CD4-positive, alpha-beta memory T cell (primary cell): Measurements from ENCODE around the gene ZBTB16. TPM values are rescaled to one million over a fixed set of nuclear protein-coding genes. Genes with fewer than 3 reads are reported as not detected.

Experiments
- CTCF ChIA-PET: fragments of 350-600 bp; sonication (Branson Sonifier 250); formaldehyde crosslinking; loops from one replicate; lab custom pipeline; 2021; ENCODE audit warnings: inconsistent platforms; ENCODE audit not compliant: partially characterized antibody; lab: Charles Lee
- POLR2A ChIA-PET: fragments of 350-600 bp; sonication (Branson Sonifier 250); formaldehyde crosslinking; loops from one replicate; lab custom pipeline; 2021; ENCODE audit not compliant: partially characterized antibody; lab: Charles Lee
- DNase-seq, 5 donors: peaks; one replicate each; pipeline versions ENCODE4 v3.0.0 to v3.0.0-alpha.2; 2020 to 2022; ENCODE audit warnings: mixed read lengths in 1 of 5
- H3K27ac ChIP-seq: one replicate; pipeline ENCODE4 v1.7.0; 2013; ENCODE audit warnings: low read depth, low read length
- H3K27me3 ChIP-seq: 2 replicates; pipeline ENCODE4 v1.7.0; 2013; ENCODE audit warnings: mild to moderate bottlenecking, low read length, moderate library complexity; ENCODE audit not compliant: insufficient read depth
- H3K36me3 ChIP-seq: 2 replicates; pipeline ENCODE4 v1.7.0; 2013; ENCODE audit warnings: mild to moderate bottlenecking, low read length, moderate library complexity; ENCODE audit not compliant: insufficient read depth
- H3K4me1 ChIP-seq: 2 replicates; pipeline ENCODE4 v1.7.0; 2013; ENCODE audit warnings: mild to moderate bottlenecking, low read length, moderate library complexity; ENCODE audit not compliant: insufficient read depth
- H3K4me3 ChIP-seq, 2 donors: one replicate each; pipeline ENCODE4 v1.7.0; 2013; ENCODE audit warnings: low read length in 2 of 2, mild to moderate bottlenecking in 1 of 2
- H3K9me3 ChIP-seq, 2 donors: one replicate each; pipeline ENCODE4 v1.7.0; 2013; ENCODE audit warnings: low read length in 2 of 2, control low read depth in 1 of 2; ENCODE audit not compliant: control insufficient read depth in 1 of 2
- H3K27ac Mint-ChIP-seq, 7 donors: one replicate each; pipeline ENCODE4 v1.8.0; 2020 to 2021; ENCODE audit warnings: mixed read lengths in 7 of 7, mild to moderate bottlenecking in 6 of 7, inconsistent platforms in 3 of 7, moderate library complexity in 3 of 7
- H3K27me3 Mint-ChIP-seq, 2 donors: one replicate each; pipeline ENCODE4 v1.8.0; 2020 to 2021; ENCODE audit warnings: mixed read lengths in 2 of 2
- H3K36me3 Mint-ChIP-seq, 2 donors: one replicate each; pipeline ENCODE4 v1.8.0; 2020 to 2021; ENCODE audit warnings: mixed read lengths in 2 of 2, inconsistent platforms in 1 of 2, mild to moderate bottlenecking in 1 of 2
- H3K4me1 Mint-ChIP-seq, 4 donors: one replicate each; pipeline ENCODE4 v1.8.0; 2020 to 2021; ENCODE audit warnings: mixed read lengths in 4 of 4, mild to moderate bottlenecking in 1 of 4
- H3K4me3 Mint-ChIP-seq, 8 donors: one replicate each; pipeline ENCODE4 v1.8.0; 2020 to 2021; ENCODE audit warnings: mixed read lengths in 8 of 8, mild to moderate bottlenecking in 7 of 8, moderate library complexity in 6 of 8, inconsistent platforms in 3 of 8
- H3K9me3 Mint-ChIP-seq, 8 donors: one replicate each; pipeline ENCODE4 v1.8.0; 2020 to 2021; ENCODE audit warnings: mixed read lengths in 8 of 8, mild to moderate bottlenecking in 5 of 8, inconsistent platforms in 3 of 8, moderate library complexity in 1 of 8
- intact Hi-C: fragments of 100-400 bp; cut with micrococcal nuclease; formaldehyde crosslinking; loops from one replicate; pipeline ENCODE4 v1.15.1; 2023
- polyA plus RNA-seq, 2 donors: library from polyadenylated mRNA; unstranded; fragments of 300-500 nt; fragmentation: Illumina TruSeq; gene quantifications; one replicate each; pipeline ENCODE4 v1.2.3, GENCODE V29; 2021
- total RNA-seq, 2 experiments: library from RNA; stranded (reverse); gene quantifications; one replicate each; pipeline ENCODE4 v1.2.3, GENCODE V29; 2021

ZBTB16 gene
- total and polyA plus RNA-seq, 4 experiments from 2014 or later = 5.6 to 28.4 (median 8.6) TPM

- ChIA-PET POLR2A (no interaction called here), CTCF (no interaction called here)
- H3K36me3 Mint-ChIP-seq = peaks cover 2 to 3% of the 10 kb centered on the region in 2 donors
- peaks cover 5 to 15% of the 10 kb centered on the region in 2 donors for H3K27me3 Mint-ChIP-seq
- no peaks in the 10 kb centered on the region for H3K4me1 ChIP-seq
- peaks cover 0 to 24% (median 11%) of the 10 kb centered on the region in 8 donors for H3K9me3 Mint-ChIP-seq
- no peak overlapping the region for H3K27ac Mint-ChIP-seq
- H3K4me3 ChIP-seq = no peak overlapping the region
- H3K27ac ChIP-seq = no peak overlapping the region
- intact Hi-C loops = no loop called here
- H3K4me3 Mint-ChIP-seq = no peak overlapping the region
- H3K9me3 ChIP-seq = no peaks in the 10 kb centered on the region
- no peak for DNase-seq
- peaks cover 4% of the 10 kb centered on the region for H3K27me3 ChIP-seq
- no peaks in the 10 kb centered on the region for H3K36me3 ChIP-seq
- H3K4me1 Mint-ChIP-seq = no peaks in the 10 kb centered on the region
Measured at GRCh38 chr11:114298710-114299109, 239.2 kb downstream of the ZBTB16 start.

Other genes with a start within 250 kb of the ZBTB16 start
- gene USP28, start 184.1 kb upstream of the ZBTB16 start, total RNA-seq = 10 to 100 TPM; 17.2 to 17.3 TPM
- gene USP28, start 184.1 kb upstream of the ZBTB16 start, polyA plus RNA-seq = 10 to 100 TPM; 19.3 to 22.4 TPM
- not detected for gene HTR3B, start 154.9 kb upstream of the ZBTB16 start, total RNA-seq
- gene HTR3B, start 154.9 kb upstream of the ZBTB16 start, polyA plus RNA-seq = not detected
- not detected for gene HTR3A, start 84.6 kb upstream of the ZBTB16 start, total RNA-seq
- under 1 TPM in 1 of 2 donors, not detected in 1; 0.23 TPM for gene HTR3A, start 84.6 kb upstream of the ZBTB16 start, polyA plus RNA-seq
- not detected for gene NNMT, start 236.7 kb downstream of the ZBTB16 start, total RNA-seq
- gene NNMT, start 236.7 kb downstream of the ZBTB16 start, polyA plus RNA-seq = not detected